Fibroblast of skin of scalp (primary cell): ENCODE measurements around the gene MBD6.

Source experiments
- DNase-seq: peaks from one replicate; pipeline ENCODE4 v3.0.0-alpha.2; 2013

The MBD6 gene

GRCh38 chr12:57528831-57529555, 6.4 kb downstream of the MBD6 start:
- DNase-seq = no peak

GRCh38 chr12:57529831-57530230, 7.2 kb downstream of the MBD6 start:
- DNase-seq = no peak

GRCh38 chr12:57530396-57531142, 7.9 kb downstream of the MBD6 start:
- DNase-seq = no peak

- no peak for DNase-seq
Measured at GRCh38 chr12:57531836-57532235, 9.2 kb downstream of the MBD6 start.

GRCh38 chr12:57533108-57533507, 10.5 kb downstream of the MBD6 start:
- DNase-seq = no peak

GRCh38 chr12:57534250-57534649, 11.6 kb downstream of the MBD6 start:
- DNase-seq = no peak

- DNase-seq = no peak
Measured at GRCh38 chr12:57534991-57535543, 12.4 kb downstream of the MBD6 start.

GRCh38 chr12:57535764-57536596, 13.4 kb downstream of the MBD6 start:
- no peak for DNase-seq

- DNase-seq = no peak
Measured at GRCh38 chr12:57536597-57536942, 13.9 kb downstream of the MBD6 start.

- no peak for DNase-seq
Measured at GRCh38 chr12:57539134-57539768, 16.6 kb downstream of the MBD6 start.

GRCh38 chr12:57541001-57541400, 18.4 kb downstream of the MBD6 start:
- DNase-seq = no peak

- DNase-seq = no peak
Measured at GRCh38 chr12:57541717-57542116, 19.1 kb downstream of the MBD6 start.

- no peak for DNase-seq
Measured at GRCh38 chr12:57543581-57543980, 21.0 kb downstream of the MBD6 start.

GRCh38 chr12:57545809-57546437, 23.3 kb downstream of the MBD6 start:
- no peak for DNase-seq

- peak; percentile 98 for DNase-seq
Measured at GRCh38 chr12:57546438-57547287, 24.0 kb downstream of the MBD6 start, which contains the start of gene DCTN2. DCTN2 (minus strand) TSS chr12:57547192; CDS start chr12:57547063, 129 bp downstream.

GRCh38 chr12:57547288-57548012, 24.8 kb downstream of the MBD6 start:
- no peak for DNase-seq

GRCh38 chr12:57548013-57548315, 25.3 kb downstream of the MBD6 start:
- no peak for DNase-seq

GRCh38 chr12:57548488-57548887, 25.9 kb downstream of the MBD6 start:
- no peak for DNase-seq

GRCh38 chr12:57549203-57549908, 26.7 kb downstream of the MBD6 start:
- no peak for DNase-seq
